DMS114 treated with DMSO at 0.1 percent for 48 hours (cell line): ENCODE data around the gene MED15.

Experiments
- DNase-seq: peaks from one replicate; lab custom pipeline; 2025; ENCODE audit not compliant: unreplicated experiment; lab: John Stamatoyannopoulos, UW

MED15 gene

GRCh38 chr22:20568502-20569058 is 61.2 kb downstream of the MED15 start:
- no peak for DNase-seq

- DNase-seq, result no peak
Measured at GRCh38 chr22:20569059-20570058, 61.9 kb downstream of the MED15 start.

- DNase-seq, result no peak
Measured at GRCh38 chr22:20571078-20571503, 63.7 kb downstream of the MED15 start.

GRCh38 chr22:20571531-20572007 is 64.2 kb downstream of the MED15 start:
- no peak for DNase-seq

GRCh38 chr22:20572132-20572802 is 64.9 kb downstream of the MED15 start:
- no peak for DNase-seq

- no peak for DNase-seq
Measured at GRCh38 chr22:20573176-20573832, 65.9 kb downstream of the MED15 start.

- no peak for DNase-seq
Measured at GRCh38 chr22:20573833-20574615, 66.6 kb downstream of the MED15 start.

- DNase-seq, result no peak
Measured at GRCh38 chr22:20574920-20575353, 67.5 kb downstream of the MED15 start.

- DNase-seq, result no peak
Measured at GRCh38 chr22:20575724-20576444, 68.5 kb downstream of the MED15 start.

- DNase-seq, result no peak
Measured at GRCh38 chr22:20576445-20576816, 69.0 kb downstream of the MED15 start.

GRCh38 chr22:20577045-20577444 is 69.6 kb downstream of the MED15 start:
- DNase-seq, result no peak

GRCh38 chr22:20577549-20577975 is 70.2 kb downstream of the MED15 start:
- DNase-seq, result no peak

GRCh38 chr22:20578192-20578591 is 70.8 kb downstream of the MED15 start:
- DNase-seq, result no peak

GRCh38 chr22:20578707-20579106 is 71.3 kb downstream of the MED15 start:
- no peak for DNase-seq

GRCh38 chr22:20579273-20580120 is 72.1 kb downstream of the MED15 start:
- no peak for DNase-seq

GRCh38 chr22:20580179-20580578 is 72.8 kb downstream of the MED15 start:
- no peak for DNase-seq

- no peak for DNase-seq
Measured at GRCh38 chr22:20580611-20581502, 73.4 kb downstream of the MED15 start.
